Endothelial cell of umbilical vein (primary cell): ENCODE data around the gene TEKT5.

Experiments used
- EZH2 ChIP-seq: IDR thresholded peaks from 2 replicates; pipeline ENCODE4 v1.6.1; 2012; ENCODE audit warnings: borderline replicate concordance, low read depth, mild to moderate bottlenecking, moderate library complexity, low read length, inconsistent platforms; ENCODE audit not compliant: severe bottlenecking
- FOS ChIP-seq: IDR thresholded peaks from 2 replicates; pipeline ENCODE4 v1.6.1; 2011; ENCODE audit warnings: mild to moderate bottlenecking, low read length, moderate library complexity, borderline replicate concordance; ENCODE audit not compliant: insufficient read depth
- JUN ChIP-seq: IDR thresholded peaks from 2 replicates; pipeline ENCODE4 v1.6.1; 2011; ENCODE audit warnings: borderline replicate concordance, low read depth; ENCODE audit not compliant: insufficient read length, insufficient read depth
- MYC ChIP-seq: IDR thresholded peaks from one replicate; pipeline ENCODE4 v1.6.1; 2011; ENCODE audit warnings: mild to moderate bottlenecking, low read depth, low read length
- POLR2A ChIP-seq: IDR thresholded peaks from 2 replicates; pipeline ENCODE4 v1.6.1; 2012; ENCODE audit warnings: low read depth, mild to moderate bottlenecking, control low read depth, low read length
- POLR2AphosphoS5 ChIP-seq: IDR thresholded peaks from 2 replicates; pipeline ENCODE4 v1.6.1; 2012; ENCODE audit warnings: low read depth, mild to moderate bottlenecking, control low read depth, low read length, moderate library complexity; ENCODE audit not compliant: insufficient read depth
- TF ChIP-seq, protein P1 (sequence below), 2 donors: IDR thresholded peaks; 1 replicate in 1 of 2; 2 replicates in 1 of 2; pipeline ENCODE4 v1.5.1; 2011; ENCODE audit warnings: low read length in 2 of 2, mild to moderate bottlenecking in 2 of 2, moderate library complexity in 2 of 2, control low read depth in 1 of 2, inconsistent platforms in 1 of 2, low read depth in 1 of 2; ENCODE audit not compliant: insufficient read depth in 1 of 2; ENCODE audit errors: extremely low read depth in 1 of 2
- TF ChIP-seq, protein P2 (sequence below): IDR thresholded peaks from 2 replicates; pipeline ENCODE4 v1.6.1; 2011; ENCODE audit not compliant: insufficient read depth, insufficient read length

DNA sequence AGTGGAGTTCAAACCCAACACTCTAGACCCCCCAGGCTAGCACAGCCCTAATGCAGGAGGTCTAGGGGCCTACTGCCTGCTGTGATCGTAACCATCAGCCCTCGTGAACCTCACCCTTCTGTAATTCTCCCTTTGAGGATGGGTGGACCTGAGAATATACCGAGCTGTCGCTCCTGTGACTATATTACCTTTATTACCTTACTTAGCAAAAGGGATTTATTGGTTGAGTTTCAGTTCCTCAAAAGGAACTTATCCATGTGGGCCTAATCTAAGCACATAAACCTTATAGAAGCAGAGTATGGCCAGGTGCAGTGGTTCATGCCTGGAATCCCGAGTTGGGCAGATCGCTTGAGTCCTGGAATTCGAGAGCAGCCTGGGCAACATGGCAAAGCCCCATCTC is 95.1 kb downstream of the TEKT5 start:
- TF ChIP-seq, protein P1, sequence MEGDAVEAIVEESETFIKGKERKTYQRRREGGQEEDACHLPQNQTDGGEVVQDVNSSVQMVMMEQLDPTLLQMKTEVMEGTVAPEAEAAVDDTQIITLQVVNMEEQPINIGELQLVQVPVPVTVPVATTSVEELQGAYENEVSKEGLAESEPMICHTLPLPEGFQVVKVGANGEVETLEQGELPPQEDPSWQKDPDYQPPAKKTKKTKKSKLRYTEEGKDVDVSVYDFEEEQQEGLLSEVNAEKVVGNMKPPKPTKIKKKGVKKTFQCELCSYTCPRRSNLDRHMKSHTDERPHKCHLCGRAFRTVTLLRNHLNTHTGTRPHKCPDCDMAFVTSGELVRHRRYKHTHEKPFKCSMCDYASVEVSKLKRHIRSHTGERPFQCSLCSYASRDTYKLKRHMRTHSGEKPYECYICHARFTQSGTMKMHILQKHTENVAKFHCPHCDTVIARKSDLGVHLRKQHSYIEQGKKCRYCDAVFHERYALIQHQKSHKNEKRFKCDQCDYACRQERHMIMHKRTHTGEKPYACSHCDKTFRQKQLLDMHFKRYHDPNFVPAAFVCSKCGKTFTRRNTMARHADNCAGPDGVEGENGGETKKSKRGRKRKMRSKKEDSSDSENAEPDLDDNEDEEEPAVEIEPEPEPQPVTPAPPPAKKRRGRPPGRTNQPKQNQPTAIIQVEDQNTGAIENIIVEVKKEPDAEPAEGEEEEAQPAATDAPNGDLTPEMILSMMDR (IDR thresholded peaks at IDR 0.05; ENCODE audit: extremely low read depth in 1 of 2, insufficient read depth in 1 of 2, low read depth in 1 of 2, low read length in 2 of 2), result no peak
- TF ChIP-seq JUN (no peak), POLR2A (no peak), EZH2 (no peak), POLR2AphosphoS5 (no peak), MYC (no peak), FOS (no peak)
- TF ChIP-seq, protein P2, sequence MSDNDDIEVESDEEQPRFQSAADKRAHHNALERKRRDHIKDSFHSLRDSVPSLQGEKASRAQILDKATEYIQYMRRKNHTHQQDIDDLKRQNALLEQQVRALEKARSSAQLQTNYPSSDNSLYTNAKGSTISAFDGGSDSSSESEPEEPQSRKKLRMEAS, result no peak
